HG03103 (cell line): ENCODE results near the gene MTX3.

Source experiments
- ATAC-seq: cut with Tn5 transposase; IDR thresholded peaks from one replicate; pipeline ENCODE4 v1.9.1; 2021; ENCODE audit warnings: low read depth; ENCODE audit not compliant: unreplicated experiment

MTX3 gene

DNA sequence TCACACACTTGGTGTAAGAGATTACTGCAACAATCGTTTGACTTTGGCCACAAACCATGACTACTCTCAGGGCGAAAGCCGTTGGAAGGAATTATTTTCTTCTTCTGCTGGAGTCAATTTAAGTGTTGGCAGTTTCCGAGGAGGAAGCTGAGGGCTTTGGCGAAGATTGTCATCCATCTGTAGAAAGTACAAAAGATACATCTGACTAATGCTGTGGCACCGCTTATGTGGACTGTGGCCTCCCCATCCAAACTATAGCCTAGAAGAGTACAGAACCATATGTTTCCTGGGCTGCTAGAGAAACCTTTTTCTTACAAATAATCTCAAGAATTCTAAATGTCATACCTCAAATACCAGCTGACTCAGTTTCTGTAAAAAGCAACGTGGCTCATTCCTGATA lies 7.4 kb downstream of the MTX3 start:
- ATAC-seq, result no peak

DNA sequence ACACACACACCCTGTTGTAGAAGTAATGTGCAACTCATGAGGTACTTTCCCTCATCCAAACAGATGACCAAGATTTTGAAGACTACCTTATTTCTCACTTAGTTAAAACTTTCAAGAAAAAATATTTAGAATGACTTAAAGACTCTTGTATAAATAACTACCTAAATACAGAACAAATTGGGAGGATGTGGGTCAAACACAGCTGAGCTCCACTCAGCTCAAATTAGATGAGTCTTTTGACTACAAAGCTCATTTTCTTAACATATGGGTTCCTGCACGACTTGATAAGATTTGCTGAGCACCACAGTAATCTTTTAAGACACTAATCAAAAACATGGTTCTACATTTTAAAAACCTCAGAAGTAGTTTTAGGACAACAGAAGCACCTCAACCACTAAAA lies 8.9 kb downstream of the MTX3 start:
- no peak for ATAC-seq

DNA sequence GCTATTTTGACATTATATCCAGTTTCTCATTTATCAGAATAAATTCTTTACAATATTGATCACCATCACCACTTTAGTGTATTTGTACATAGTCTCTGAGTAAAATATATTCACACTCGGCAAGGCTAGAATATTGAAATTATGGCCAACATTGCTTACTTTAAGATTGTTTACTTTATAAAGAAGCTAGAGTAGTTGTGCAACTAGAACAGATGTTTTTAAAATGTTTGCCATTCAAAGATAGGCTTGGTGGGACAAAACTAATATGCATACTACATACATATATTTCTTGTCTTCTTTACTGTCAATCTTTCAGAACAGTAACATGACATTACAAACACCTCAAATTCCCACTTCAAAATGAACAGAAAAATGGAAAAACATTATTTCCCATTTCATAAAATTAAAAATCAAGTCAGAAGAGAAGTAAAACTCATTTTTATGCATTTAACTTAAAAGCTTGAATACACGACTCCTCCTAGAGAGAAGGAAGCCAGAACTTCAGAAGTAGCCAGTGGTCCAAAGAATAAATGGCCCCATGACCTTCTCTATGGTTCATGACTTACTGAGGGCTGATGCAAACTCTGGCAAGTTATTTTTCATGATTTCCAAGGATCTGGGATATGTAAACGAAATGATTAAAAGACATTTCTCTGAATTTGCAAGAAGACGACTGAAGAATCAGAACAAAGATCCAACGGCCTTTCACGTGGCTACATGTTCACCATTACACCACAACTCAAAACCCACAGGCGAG lies 14.1 kb downstream of the MTX3 start:
- no peak for ATAC-seq

DNA sequence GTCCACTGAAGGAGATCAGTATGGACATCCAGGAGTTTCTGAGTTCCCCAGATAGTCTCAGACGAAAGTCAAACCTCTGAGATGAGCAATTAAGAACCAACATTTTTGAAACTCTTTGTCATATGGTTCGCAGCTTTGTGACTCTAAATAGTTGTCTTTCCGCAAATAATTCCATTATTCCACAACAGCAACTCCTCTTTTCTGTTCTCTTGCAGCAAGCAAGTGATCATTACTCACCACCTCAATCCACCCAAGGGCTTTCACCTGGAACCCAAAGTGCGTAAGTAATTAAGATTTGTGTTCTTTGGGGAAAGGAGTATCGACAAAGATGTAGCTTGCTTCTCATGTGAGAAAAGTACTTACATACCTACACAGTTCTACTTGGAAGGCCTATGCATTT lies 15.6 kb downstream of the MTX3 start:
- ATAC-seq, result no peak

DNA sequence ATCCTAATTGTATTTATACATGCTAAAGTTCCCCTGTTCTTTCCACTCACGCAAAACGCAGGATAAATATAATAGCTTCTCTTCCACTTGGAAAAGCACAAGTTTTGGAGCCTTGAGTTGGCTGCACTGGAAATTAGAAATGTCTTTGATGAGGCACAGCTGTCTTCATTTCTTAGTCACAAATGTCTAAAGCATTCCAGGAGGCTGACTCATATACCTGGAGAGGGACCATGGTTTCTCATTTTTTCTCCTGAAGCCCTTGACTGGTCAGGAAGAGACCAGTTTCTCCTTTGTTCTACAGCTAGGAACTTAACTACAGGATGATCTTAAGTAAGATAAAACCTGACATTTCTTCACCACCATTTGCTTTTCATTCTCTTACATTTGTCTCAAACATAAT lies 16.2 kb downstream of the MTX3 start:
- no peak for ATAC-seq

DNA sequence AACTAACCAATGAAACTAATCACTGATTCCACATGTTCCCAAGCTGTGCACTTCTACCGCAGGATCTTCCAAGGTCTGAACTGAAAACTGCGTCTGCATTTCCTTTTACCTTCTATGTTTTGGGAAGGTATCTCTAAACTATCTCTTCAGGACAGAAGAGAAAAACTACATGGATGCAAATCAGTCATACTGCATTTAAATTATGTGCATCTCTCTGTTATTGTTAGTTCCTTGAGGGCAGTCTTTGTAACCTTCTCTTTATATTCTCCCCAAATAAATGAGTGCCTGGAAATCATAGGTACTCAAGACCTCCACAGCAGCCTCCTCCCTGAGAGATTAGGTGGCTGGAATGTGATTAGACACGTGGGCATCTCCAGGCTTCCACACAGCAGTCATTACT lies 17.1 kb downstream of the MTX3 start:
- no peak for ATAC-seq

DNA sequence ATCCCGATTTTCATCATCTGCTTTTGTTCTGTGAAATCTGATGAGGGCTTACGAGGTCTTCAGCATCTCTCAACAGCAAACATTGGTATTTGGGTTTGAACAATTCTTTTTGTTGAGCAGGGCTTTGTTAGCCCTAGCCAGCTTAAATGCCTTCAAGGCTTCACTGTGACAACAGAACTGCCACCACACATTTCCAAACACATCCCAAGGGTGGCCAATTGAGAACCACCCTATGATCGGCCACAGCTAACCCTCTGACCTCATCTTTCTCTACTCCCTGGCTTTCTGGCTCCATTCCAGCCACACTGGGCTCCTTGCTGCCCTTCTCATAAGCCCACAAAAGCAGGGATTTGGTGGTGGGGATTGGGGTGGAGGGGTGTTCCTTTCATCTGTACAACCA lies 17.6 kb downstream of the MTX3 start:
- no peak for ATAC-seq

DNA sequence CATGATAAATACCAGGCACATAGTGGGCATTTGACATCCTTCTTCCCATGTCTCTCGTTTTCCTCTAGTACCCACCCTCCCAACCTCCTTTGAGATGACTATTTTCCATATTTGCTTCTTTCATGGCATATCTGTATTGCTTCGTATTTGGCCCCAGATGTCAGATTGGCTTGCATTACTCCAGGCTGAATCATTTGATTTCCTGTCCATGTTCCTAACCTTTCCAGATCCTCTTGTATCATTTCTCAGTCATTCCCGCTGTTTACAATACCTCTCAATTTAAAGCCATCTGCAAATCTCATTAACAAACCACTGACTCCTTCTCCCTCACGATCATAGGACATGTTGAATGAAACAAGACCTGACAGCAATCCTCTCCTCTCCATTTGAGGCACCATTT lies 19.9 kb downstream of the MTX3 start:
- no peak for ATAC-seq

DNA sequence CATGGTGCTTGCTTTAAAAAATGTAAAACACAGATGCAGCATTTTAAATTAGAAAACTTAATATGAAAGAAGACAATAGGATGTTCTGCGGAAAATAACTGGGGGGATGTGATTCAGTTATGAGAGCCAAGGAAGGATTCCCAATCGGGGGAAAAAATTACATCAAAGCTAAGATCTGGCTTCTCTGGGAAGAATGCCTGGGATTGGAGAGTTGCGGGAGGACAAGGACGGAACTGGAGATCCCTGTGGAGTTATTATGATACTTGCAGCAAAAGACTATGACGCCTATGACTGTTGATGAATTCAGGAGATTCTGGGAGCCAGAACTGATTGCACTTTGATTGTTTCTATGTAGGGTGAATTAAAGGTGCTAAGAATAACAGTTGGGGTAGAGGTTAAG lies 24.6 kb downstream of the MTX3 start:
- no peak for ATAC-seq

DNA sequence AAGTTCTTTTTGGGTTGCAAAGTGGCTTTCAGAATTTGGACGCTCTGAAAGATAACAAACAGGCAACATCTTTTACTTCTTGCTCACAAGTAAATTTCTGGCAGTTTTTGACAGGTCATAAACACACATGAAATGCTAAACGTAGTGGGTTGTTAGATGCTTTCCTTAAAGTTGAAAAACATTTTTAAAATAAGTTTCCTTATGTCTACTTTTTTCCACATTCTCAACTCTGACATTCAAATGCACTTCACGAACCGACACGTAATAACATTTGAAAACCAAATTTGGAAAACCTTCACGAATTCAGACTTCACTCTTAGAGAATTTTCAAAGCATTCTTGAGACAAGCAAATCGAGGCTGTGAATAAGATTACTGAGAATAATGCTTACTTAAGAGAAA lies 26.9 kb downstream of the MTX3 start:
- ATAC-seq, result no peak

DNA sequence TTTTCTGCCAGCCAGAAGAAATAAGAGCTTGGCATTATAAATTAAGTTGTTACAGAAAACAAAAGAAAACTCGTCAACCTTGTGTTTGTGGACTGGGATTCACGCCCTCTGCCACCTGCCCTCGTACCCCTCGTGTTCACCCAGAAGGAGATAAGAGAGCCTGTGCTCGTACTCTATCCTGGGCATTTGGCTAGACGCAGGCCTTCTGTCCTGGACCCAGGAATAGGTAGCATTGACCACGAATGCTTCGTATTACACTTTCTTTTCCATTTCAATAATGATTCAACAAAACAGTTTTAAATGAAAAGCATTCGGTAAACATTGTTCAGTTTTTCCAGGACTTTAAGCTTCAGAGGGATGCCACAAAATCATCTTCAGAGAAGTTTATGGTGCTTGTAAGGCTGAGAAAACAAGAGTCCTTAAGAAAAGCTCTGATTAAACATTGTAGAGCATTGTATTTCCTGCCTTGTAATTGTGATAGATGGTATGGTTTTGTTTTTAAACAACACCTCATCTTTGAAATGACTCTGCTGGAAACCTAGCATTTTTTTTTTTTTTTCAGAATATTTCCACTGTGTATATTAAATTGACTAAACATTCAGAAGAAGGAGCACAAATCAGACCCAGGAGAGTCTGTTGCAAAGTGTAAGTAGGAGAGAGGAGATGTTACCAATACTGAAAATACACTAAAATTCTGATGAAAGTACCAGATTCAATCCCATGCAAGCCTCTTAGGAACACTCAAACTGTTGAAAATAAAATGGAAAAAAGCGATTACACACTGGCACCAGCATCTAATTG lies 27.6 kb downstream of the MTX3 start:
- ATAC-seq, result no peak

DNA sequence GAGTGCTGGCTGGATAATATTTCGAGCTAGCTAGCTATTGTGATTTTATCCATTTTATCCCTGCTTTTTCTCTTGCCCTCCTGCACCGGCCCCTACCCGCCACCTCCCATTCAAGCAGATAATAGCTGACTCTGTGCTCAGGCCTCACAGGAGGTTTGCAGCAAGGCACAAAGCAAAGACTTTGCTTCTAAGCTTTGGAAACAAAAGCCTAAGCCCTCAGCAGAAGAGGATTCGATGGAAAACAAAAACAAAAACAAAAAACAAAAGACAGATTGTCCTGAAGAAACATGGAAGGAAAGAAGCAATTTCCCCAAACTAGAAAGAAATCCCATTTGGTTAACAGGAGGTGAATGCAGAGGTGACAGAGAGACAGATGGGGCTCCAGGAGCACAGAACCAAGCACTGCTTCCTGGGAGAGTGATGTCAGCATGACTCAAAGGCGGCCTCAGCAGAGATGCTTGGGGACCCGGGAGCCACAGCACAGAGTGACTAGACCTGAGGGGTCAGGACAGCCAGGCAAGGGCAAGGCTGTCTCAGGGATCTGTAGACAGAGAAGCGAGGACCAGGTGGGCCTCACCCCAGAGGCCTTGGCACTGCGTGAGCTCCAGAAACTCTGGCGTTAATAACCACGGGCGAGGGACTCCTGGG lies 28.4 kb downstream of the MTX3 start:
- no peak for ATAC-seq

DNA sequence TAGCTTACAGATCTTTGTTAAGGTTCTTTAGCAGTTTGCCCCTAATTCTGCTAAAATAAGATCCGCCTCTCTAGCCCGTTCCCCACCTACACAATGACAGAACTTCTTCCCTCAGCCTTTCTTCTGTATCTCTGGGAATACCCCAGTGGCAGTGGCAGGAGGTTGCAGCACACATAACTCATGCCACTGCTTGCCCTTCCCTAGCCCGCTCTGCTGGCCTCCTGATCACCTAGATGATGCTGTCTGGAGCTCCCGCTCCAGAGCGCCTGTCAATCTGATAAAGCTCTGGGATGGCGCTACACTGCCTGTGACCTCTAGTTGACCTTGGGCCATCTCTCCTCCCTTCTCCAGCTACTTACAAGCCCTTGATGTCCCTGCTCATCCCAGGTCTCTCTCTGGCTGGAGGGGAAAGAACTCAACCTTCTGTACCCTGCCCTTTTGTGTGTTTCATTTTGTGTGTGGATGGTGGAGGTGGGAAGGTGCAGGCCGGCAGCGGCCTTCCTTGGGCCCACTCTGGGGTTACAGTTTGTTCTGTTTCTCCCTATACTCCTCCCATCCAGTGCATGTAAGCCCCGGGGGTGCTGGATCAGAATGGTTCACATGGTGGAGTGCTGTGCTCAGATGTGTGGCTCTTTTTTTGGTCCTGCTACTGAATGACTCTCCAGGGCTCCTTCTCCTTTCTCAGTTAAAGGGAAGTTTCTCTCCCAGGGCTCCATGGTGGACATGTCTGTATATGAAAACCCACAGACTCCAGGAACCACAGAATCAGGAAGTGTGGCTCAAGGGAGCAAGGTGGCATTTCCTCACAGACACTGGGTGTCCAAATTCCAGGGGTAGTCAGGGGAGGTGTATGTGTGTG lies 29.1 kb downstream of the MTX3 start:
- no peak for ATAC-seq

DNA sequence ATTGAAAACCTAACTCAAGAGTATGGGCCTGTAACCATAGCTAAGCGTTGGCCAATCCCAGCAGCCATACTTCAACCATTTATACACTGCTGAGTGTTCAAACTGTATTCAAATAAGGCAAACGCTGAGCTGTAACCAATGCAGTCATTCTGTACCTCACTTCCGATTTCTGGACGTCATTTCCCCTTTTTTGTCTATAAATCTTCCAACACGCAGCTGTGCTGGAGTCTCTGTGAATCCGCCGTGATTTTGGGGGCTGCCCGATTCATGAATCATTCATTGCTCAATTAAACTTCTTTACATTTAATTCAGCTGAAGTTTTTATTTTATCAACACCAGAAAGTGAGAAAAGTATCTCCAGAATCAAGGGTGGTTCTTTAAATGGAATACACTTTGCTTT lies 31.7 kb downstream of the MTX3 start:
- ATAC-seq, result no peak

DNA sequence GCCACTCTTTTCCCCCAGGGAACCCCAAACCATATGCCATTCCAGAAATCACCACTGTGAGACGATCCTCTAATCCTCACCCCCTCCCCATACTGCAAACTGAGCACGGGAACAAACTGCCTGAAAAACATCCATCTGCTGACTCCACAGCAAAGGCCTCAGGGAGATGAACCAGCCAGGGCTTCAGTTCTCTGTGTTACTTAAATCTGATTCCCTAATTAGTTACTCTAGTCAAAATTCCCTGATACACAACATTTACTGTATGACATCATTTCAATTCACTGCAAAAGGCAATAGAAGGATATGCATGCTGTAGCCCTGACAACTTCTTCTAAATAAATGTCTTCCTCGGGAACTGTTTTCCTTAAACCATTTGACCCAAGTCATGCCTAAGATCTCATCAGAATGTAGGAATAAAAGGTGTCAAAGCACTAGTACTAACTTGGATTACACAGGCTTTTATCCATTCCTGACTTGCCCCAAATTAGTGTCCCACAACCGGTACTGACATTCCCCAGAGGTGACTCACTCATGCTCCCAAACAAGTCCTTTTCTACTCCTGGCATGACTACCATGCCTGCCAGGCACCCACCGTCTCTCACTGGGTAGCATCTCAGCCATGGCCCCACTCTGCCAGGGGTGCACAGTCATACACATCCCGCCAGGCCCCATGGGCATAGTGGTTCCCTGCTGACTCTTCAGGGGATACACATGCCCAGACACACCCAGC lies 35.0 kb downstream of the MTX3 start:
- no peak for ATAC-seq

DNA sequence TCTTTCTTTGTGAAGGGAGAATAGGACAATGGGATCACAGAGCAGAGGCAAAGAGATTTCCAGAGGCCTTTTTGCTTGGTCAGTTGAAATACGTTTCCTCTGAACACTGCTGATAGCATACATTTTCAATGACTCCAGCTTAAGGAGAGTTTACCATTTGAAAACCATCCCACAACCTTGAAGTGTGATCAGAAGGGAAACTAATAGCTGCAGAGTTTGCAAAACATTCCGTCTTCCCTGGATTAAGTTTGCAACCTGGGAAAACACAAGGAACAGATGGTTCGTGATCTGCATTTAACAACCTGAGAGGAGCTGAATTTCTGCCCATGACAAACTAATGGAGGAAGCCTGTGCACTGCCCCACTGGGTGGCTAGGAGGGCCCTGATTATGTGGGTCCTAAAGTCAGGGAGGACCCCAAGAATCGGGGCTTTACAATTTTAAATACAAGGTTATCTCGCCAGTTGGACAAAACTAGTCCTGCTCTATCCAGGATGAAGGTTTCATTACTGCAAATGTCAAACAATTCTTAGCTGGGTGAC lies 35.6 kb downstream of the MTX3 start:
- no peak for ATAC-seq

DNA sequence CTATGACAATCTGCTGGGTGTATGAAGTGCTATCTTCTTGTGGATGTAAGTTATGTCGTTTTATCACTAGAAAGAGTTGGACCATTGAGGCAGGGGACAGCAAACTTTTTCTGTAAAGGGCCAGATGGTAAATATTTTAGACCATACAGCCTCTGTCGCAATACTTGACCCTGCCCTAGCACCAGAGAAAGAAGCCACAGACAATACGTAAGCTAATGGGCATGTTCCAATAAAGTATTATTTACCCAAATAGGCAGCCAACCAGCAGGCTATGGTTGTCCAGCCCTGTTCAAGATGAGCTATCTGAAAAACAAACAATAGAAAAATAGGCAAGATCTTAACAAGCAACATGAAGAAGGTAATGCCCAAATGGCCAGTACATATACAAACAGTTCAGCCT lies 36.4 kb downstream of the MTX3 start:
- ATAC-seq, result no peak

DNA sequence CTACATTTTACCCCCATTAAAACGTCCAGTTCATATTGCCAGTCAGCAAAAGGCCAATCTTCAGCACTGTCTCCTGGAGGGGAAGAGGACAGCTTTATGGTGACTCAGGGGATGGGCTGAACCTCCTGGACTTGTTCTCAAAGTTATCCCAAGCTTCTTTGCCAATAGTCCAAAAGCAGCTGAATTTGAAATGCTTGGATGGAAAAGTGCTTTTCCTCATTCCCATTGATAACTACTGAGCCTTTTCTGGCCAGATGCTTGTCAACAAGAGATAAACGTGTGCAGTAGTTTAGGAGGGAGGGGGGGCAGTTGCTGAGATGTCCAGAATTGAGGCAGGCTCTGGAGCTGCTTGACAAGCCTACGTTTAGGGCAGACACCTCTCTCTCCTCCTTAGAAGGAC lies 43.5 kb downstream of the MTX3 start:
- no peak for ATAC-seq

DNA sequence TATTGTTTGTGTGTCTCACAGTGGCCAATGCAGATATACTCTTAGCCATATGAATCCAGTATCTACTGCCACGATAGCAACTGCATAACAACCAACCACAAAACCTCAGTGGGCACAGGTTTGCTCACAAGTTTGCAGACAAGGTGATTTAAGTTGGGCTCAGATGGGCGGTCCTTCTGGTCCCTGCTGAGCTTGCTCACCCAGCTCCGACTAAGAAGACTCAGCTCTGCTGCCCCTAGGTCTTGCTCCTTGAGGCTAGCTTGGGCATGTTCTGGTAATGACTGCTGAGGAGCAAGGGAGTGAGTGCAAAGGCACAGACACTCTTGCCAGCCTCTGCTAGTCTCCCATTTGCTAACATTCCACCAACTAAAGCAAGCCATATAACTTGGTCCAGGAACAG lies 52.6 kb downstream of the MTX3 start:
- ATAC-seq, result no peak

DNA sequence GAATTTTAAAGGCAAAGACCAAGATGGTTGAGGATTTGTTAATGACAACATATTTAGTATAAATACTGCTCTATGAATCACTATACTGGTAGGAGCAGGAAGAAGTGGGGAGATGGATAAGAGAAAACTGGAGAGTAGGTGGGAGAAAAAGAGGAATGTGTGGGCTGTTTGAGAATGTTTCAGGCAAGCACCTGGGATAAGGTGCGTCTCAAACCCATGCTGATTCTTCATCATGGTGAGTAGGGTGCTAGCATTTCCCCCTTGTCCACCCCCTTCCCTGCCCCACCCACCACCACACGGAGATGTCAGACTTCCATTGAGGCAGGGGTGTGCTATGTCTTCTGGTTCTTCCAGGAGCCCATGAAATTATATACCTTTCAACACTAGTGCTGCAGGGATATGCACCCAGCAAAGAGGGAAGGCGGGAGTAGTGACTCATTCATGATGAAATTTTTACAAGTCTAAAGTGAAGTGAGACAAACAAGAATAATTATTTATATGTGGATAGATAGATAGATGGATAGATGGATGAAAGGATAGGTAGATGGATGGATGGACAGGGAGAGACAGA lies 54.3 kb downstream of the MTX3 start:
- no peak for ATAC-seq
